SK-N-SH (cell line): ENCODE results near the gene PRDX5. TPM values are rescaled to one million over a fixed set of nuclear protein-coding genes. Genes with fewer than 3 reads are reported as not detected.

ENCODE experiments used
- CTCF ChIA-PET: fragments of 300-600, 350-600 bp; formaldehyde crosslinking; extraction: SDS; loops from one replicate; lab custom pipeline; 2021; lab: Yijun Ruan, JAX
- POLR2A ChIA-PET: fragments of 350-600 bp; sonication (Branson Sonifier 250); formaldehyde crosslinking; extraction: SDS; loops from one replicate; lab custom pipeline; 2020; ENCODE audit warnings: antibody characterized with exemption, inconsistent platforms; lab: Yijun Ruan, JAX
- DNase-seq: peaks from one replicate; pipeline ENCODE4 v3.0.0; 2012
- H2AFZ ChIP-seq: fragments of 200-600 bp; sonication (generic); 2 replicates; pipeline ENCODE4 v1.8.1; 2016; ENCODE audit warnings: antibody characterized with exemption, mild to moderate bottlenecking, low read depth
- H3F3A ChIP-seq: fragments of 200-600 bp; sonication (generic); replicated peaks from 2 replicates; pipeline ENCODE3; 2016; ENCODE audit warnings: antibody characterized with exemption, mild to moderate bottlenecking; ENCODE audit not compliant: insufficient read depth
- H3K27ac ChIP-seq, 2 experiments: fragments of 200-500 bp in 1 of 2; fragments of 200-600 bp in 1 of 2; sonication (Bioruptor generic) in 1 of 2; sonication (generic), shearing (Covaris generic) in 1 of 2; 2 replicates each; pipeline versions ENCODE4 v1.5.1 to v1.6.1; 2014 to 2016; ENCODE audit warnings: low read depth in 2 of 2, inconsistent platforms in 1 of 2, low read length in 1 of 2, mild to moderate bottlenecking in 1 of 2, mixed read lengths in 1 of 2
- H3K27me3 ChIP-seq: fragments of 200-600 bp; sonication (generic), shearing (Covaris generic); 2 replicates; pipeline ENCODE4 v1.6.1; 2016; ENCODE audit warnings: mixed run types; ENCODE audit not compliant: insufficient read depth
- H3K36me3 ChIP-seq, 2 experiments: fragments of 200-500 bp in 1 of 2; fragments of 200-600 bp in 1 of 2; sonication (Bioruptor generic) in 1 of 2; sonication (generic) in 1 of 2; replicated peaks in 1 of 2; 2 replicates each; pipeline versions ENCODE3 to v1.5.1; 2014 to 2016; ENCODE audit warnings: low read length in 1 of 2, mild to moderate bottlenecking in 1 of 2; ENCODE audit not compliant: insufficient read depth in 2 of 2, control insufficient read depth in 1 of 2
- H3K4me1 ChIP-seq, 2 experiments: fragments of 200-500 bp in 1 of 2; fragments of 200-600 bp in 1 of 2; sonication (Bioruptor generic) in 1 of 2; sonication (generic), shearing (Covaris generic) in 1 of 2; 2 replicates each; pipeline versions ENCODE4 v1.5.1 to v1.6.1; 2014 to 2016; ENCODE audit warnings: low read depth in 1 of 2, low read length in 1 of 2, mixed run types in 1 of 2; ENCODE audit not compliant: insufficient read depth in 2 of 2, control insufficient read depth in 1 of 2
- H3K4me2 ChIP-seq: fragments of 200-600 bp; sonication (generic), shearing (Covaris generic); 2 replicates; pipeline ENCODE4 v1.6.1; 2017; ENCODE audit warnings: mixed run types
- H3K4me3 ChIP-seq, 2 experiments: fragments of 200-500 bp in 1 of 2; fragments of 200-600 bp in 1 of 2; sonication (Bioruptor generic) in 1 of 2; sonication (generic), shearing (Covaris generic) in 1 of 2; 2 replicates each; pipeline versions ENCODE4 v1.5.1 to v1.8.1; 2014 to 2016; ENCODE audit warnings: low read depth in 2 of 2, inconsistent platforms in 1 of 2, low read length in 1 of 2, mild to moderate bottlenecking in 1 of 2, mixed read lengths in 1 of 2, moderate library complexity in 1 of 2
- H3K79me2 ChIP-seq: fragments of 200-600 bp; sonication (generic); 2 replicates; pipeline ENCODE4 v1.8.1; 2017; ENCODE audit warnings: mild to moderate bottlenecking; ENCODE audit not compliant: insufficient read depth
- H3K9ac ChIP-seq: fragments of 200-600 bp; sonication (generic); 2 replicates; pipeline ENCODE4 v1.6.1; 2017; ENCODE audit warnings: mixed run types
- H3K9me2 ChIP-seq: fragments of 200-600 bp; sonication (generic); 2 replicates; pipeline ENCODE4 v1.6.1; 2017; ENCODE audit warnings: mixed run types
- H3K9me3 ChIP-seq: fragments of 200-600 bp; sonication (generic); 2 replicates; pipeline ENCODE4 v1.6.1; 2017; ENCODE audit warnings: mixed run types, mild to moderate bottlenecking, moderate library complexity
- H4K20me1 ChIP-seq: fragments of 200-600 bp; sonication (generic); 2 replicates; pipeline ENCODE4 v1.6.1; 2017; ENCODE audit warnings: mild to moderate bottlenecking, mixed run types; ENCODE audit not compliant: insufficient read depth
- CHD2 ChIP-seq: fragments of 150-350 bp; IDR thresholded peaks from 2 replicates; pipeline ENCODE4 v1.6.1; 2018; ENCODE audit warnings: low read length; ENCODE audit not compliant: partially characterized antibody
- EZH2phosphoT487 ChIP-seq: fragments of 200-600 bp; sonication (generic); IDR thresholded peaks from 2 replicates; pipeline ENCODE4 v1.6.1; 2017; ENCODE audit warnings: low read depth, mixed run types, mild to moderate bottlenecking, antibody characterized with exemption, moderate library complexity, borderline replicate concordance
- FOSL2 ChIP-seq: IDR thresholded peaks from 2 replicates; pipeline ENCODE4 v1.4.0; 2012; ENCODE audit warnings: low read depth, mild to moderate bottlenecking, moderate library complexity, borderline replicate concordance
- GABPA ChIP-seq: IDR thresholded peaks from 2 replicates; pipeline ENCODE4 v1.4.0; 2012; ENCODE audit warnings: low read depth, mild to moderate bottlenecking
- GATA2 ChIP-seq: sonication (generic); formaldehyde crosslinking; IDR thresholded peaks from 2 replicates; pipeline ENCODE4 v1.5.0; 2020; ENCODE audit warnings: mild to moderate bottlenecking, missing genetic modification reagents
- MEF2A ChIP-seq: IDR thresholded peaks from 2 replicates; pipeline ENCODE4 v1.4.0; 2012; ENCODE audit warnings: low read depth, borderline replicate concordance
- MXI1 ChIP-seq: IDR thresholded peaks from 2 replicates; pipeline ENCODE4 v1.6.1; 2012; ENCODE audit warnings: mild to moderate bottlenecking, low read depth, low read length, improper control_type of control experiment
- NRF1 ChIP-seq: IDR thresholded peaks from 2 replicates; pipeline ENCODE4 v1.6.1; 2012; ENCODE audit warnings: low read depth, mild to moderate bottlenecking, low read length
- POLR2AphosphoS5 ChIP-seq: IDR thresholded peaks from 2 replicates; pipeline ENCODE4 v1.6.1; 2012; ENCODE audit warnings: low read depth, low read length
- RAD21 ChIP-seq: IDR thresholded peaks from 2 replicates; pipeline ENCODE4 v1.6.1; 2012; ENCODE audit warnings: mild to moderate bottlenecking, low read length
- RCOR1 ChIP-seq: fragments of 150-350 bp; IDR thresholded peaks from 2 replicates; pipeline ENCODE4 v1.6.1; 2017; ENCODE audit warnings: antibody characterized with exemption, low read length
- RXRA ChIP-seq: IDR thresholded peaks from 2 replicates; pipeline ENCODE4 v1.4.0; 2012; ENCODE audit warnings: low read depth, mild to moderate bottlenecking, borderline replicate concordance
- SIN3A ChIP-seq: IDR thresholded peaks from 2 replicates; pipeline ENCODE4 v1.6.1; 2012; ENCODE audit warnings: low read depth, mild to moderate bottlenecking, low read length, moderate library complexity, borderline replicate concordance
- SMC3 ChIP-seq: IDR thresholded peaks from 2 replicates; pipeline ENCODE4 v1.6.1; 2012; ENCODE audit warnings: low read depth, low read length, improper control_type of control experiment
- TAF1 ChIP-seq: IDR thresholded peaks from 2 replicates; pipeline ENCODE4 v1.6.1; 2012; ENCODE audit warnings: low read depth, mild to moderate bottlenecking, low read length, moderate library complexity, borderline replicate concordance
- WGBS: methylation state at CpG from one replicate; pipeline ENCODE4 v1.1.6; 2017; ENCODE audit warnings: low lambda C conversion rate; 5-methylcytosine and 5-hydroxymethylcytosine counted together
- polyA plus RNA-seq, 3 experiments: library from polyadenylated mRNA; depleted of rRNA; stranded (reverse); fragments of >200 nt; gene quantifications; 2 replicates each; pipeline ENCODE4 v1.2.3, GENCODE V29; 2012
- TF ChIP-seq, protein P1 (sequence below): IDR thresholded peaks from 2 replicates; pipeline ENCODE4 v1.4.0; 2012; ENCODE audit warnings: low read depth, borderline replicate concordance
- TF ChIP-seq, protein P2 (sequence below): fragments of 200-600 bp; sonication (generic); IDR thresholded peaks from 2 replicates; pipeline ENCODE4 v1.6.1; 2017; ENCODE audit warnings: antibody characterized with exemption, mild to moderate bottlenecking, moderate library complexity
- TF ChIP-seq, protein P3 (sequence below): IDR thresholded peaks from 2 replicates; pipeline ENCODE4 v1.6.1; 2012; ENCODE audit warnings: mild to moderate bottlenecking, low read depth, low read length, moderate library complexity

PRDX5 gene
- polyA plus RNA-seq, 1 of the 3 experiments (the other 2 are of a cell fraction): 1,000 TPM

DNA sequence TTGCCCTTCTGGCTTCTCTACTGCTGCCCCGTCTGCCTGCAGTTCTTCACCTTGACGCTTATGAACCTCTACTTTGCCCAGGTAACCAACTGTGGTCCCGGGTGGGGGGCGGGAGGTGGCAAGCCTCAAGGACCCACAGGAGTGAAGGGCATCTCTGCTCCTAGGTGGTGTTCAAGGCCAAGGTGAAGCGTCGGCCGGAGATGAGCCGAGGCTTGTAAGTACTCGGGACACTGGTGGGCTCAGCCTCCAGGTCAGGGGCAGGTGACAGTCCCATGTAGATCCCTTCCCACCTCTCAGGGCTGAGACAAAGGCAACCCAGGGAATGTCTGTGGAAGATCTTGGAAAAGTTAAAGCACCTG, 31.1 kb upstream of the PRDX5 start:
- Histone ChIP-seq H3K36me3 (peaks cover 0 to 6% of the 10 kb centered on the region in 2 experiments), H4K20me1 (no peaks in the 10 kb centered on the region), H3K27me3 (peaks cover 9% of the 10 kb centered on the region; the same call in 1 of the 2 replicates), H2AFZ (no peak overlapping the region), H3K9me2 (no peaks in the 10 kb centered on the region), H3K79me2 (peaks cover 28% of the 10 kb centered on the region), H3K4me1 (peaks cover 8 to 29% of the 10 kb centered on the region in 2 experiments; a peak in 2 of 4 replicates), H3F3A (peaks cover 16% of the 10 kb centered on the region), H3K4me3 (peak overlapping the region in 1 of 2 experiments; percentile 95; a peak in 2 of 4 replicates), H3K9ac (no peak overlapping the region), H3K4me2 (peak overlapping the region; percentile 100), H3K9me3 (no peaks in the 10 kb centered on the region), H3K27ac (no peak overlapping the region)
- ChIA-PET CTCF (interaction anchor here (1.0 to 12.2 kb wide), 5 partner anchors 15 to 364 kb away, joined by 3 to 196 read pairs (median 4); partner anchors contain the start of genes CATSPERZ and ESRRA), POLR2A (no interaction called here)
- no peak for DNase-seq
- 95% methylated on average over 9 of the region's 9 CpGs for WGBS
- TF ChIP-seq, protein P1, sequence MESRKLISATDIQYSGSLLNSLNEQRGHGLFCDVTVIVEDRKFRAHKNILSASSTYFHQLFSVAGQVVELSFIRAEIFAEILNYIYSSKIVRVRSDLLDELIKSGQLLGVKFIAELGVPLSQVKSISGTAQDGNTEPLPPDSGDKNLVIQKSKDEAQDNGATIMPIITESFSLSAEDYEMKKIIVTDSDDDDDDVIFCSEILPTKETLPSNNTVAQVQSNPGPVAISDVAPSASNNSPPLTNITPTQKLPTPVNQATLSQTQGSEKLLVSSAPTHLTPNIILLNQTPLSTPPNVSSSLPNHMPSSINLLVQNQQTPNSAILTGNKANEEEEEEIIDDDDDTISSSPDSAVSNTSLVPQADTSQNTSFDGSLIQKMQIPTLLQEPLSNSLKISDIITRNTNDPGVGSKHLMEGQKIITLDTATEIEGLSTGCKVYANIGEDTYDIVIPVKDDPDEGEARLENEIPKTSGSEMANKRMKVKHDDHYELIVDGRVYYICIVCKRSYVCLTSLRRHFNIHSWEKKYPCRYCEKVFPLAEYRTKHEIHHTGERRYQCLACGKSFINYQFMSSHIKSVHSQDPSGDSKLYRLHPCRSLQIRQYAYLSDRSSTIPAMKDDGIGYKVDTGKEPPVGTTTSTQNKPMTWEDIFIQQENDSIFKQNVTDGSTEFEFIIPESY: no peak
- TF ChIP-seq EZH2phosphoT487: no peak
- TF ChIP-seq SMC3: no peak
- no peak for TF ChIP-seq TAF1
- TF ChIP-seq GABPA: no peak
- TF ChIP-seq, protein P2, sequence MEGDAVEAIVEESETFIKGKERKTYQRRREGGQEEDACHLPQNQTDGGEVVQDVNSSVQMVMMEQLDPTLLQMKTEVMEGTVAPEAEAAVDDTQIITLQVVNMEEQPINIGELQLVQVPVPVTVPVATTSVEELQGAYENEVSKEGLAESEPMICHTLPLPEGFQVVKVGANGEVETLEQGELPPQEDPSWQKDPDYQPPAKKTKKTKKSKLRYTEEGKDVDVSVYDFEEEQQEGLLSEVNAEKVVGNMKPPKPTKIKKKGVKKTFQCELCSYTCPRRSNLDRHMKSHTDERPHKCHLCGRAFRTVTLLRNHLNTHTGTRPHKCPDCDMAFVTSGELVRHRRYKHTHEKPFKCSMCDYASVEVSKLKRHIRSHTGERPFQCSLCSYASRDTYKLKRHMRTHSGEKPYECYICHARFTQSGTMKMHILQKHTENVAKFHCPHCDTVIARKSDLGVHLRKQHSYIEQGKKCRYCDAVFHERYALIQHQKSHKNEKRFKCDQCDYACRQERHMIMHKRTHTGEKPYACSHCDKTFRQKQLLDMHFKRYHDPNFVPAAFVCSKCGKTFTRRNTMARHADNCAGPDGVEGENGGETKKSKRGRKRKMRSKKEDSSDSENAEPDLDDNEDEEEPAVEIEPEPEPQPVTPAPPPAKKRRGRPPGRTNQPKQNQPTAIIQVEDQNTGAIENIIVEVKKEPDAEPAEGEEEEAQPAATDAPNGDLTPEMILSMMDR: no peak
- TF ChIP-seq MXI1: no peak
- TF ChIP-seq RXRA: no peak
- no peak for TF ChIP-seq RAD21
- no peak for TF ChIP-seq GATA2 (CRISPR knock-in tag)
- TF ChIP-seq NRF1: no peak
- no peak for TF ChIP-seq FOSL2
- TF ChIP-seq RCOR1: no peak
- TF ChIP-seq MEF2A: no peak
- TF ChIP-seq, protein P3, sequence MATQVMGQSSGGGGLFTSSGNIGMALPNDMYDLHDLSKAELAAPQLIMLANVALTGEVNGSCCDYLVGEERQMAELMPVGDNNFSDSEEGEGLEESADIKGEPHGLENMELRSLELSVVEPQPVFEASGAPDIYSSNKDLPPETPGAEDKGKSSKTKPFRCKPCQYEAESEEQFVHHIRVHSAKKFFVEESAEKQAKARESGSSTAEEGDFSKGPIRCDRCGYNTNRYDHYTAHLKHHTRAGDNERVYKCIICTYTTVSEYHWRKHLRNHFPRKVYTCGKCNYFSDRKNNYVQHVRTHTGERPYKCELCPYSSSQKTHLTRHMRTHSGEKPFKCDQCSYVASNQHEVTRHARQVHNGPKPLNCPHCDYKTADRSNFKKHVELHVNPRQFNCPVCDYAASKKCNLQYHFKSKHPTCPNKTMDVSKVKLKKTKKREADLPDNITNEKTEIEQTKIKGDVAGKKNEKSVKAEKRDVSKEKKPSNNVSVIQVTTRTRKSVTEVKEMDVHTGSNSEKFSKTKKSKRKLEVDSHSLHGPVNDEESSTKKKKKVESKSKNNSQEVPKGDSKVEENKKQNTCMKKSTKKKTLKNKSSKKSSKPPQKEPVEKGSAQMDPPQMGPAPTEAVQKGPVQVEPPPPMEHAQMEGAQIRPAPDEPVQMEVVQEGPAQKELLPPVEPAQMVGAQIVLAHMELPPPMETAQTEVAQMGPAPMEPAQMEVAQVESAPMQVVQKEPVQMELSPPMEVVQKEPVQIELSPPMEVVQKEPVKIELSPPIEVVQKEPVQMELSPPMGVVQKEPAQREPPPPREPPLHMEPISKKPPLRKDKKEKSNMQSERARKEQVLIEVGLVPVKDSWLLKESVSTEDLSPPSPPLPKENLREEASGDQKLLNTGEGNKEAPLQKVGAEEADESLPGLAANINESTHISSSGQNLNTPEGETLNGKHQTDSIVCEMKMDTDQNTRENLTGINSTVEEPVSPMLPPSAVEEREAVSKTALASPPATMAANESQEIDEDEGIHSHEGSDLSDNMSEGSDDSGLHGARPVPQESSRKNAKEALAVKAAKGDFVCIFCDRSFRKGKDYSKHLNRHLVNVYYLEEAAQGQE: no peak
- no peak for TF ChIP-seq SIN3A
- no peak for TF ChIP-seq CHD2
- TF ChIP-seq POLR2AphosphoS5: no peak
